ENCODE results near the gene ISCU.
"Not testable (repeated sequence)": the region's sequence is repeated elsewhere in the genome, so short reads cannot be mapped to it uniquely, and the experiment has no call there.

Gene ISCU

DNA sequence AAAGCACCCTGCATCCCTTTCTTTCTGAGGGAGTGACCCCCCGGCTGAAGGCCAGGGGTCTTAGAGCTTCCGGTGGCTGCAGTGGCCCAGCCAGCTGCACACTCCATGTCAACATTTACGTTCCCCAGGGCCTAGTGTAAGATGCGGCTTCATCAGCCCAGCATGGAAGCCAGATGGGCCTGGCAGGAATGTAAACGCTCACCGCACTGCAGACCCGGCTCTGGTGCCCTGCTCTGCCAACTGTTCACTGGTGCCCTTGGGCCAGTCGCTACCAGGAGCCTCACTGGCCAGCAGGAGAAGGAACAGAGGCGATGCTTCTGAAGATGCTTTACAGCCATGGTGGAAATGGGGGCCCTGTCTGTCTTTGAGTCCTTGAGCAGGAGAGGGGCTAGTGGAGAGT lies 44.1 kb downstream of the ISCU start:
- DNase-seq: no peak

DNA sequence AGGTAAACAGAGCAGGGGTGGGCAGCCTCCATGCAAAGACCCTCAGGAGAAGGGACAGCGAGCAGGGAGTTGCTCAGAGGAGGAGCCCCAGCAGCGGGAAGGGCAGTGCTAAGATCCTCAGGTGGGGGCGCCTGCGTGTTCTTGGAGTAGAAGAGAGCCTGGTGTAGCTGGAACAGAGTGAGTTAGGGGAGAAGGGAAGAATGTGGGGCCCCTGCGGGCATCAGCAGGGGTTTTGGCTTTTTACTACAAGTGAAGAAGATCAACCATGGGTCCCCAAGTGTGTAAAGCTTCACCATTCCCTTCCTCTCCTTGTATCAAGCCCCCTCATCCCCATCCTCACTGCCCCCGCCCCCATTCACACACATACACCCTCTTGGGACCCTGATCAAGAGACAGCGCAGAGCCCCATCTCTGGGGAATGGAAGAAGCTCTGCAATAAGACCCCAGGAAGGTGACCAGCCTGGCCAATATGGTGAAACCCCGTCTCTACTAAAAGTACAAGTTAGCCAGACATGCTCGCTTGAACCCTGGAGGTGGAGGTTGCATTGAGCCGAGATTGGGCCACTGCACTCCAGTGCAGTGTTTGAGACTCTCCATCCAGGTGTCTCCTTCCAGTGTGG lies 45.7 kb downstream of the ISCU start:
- no peak for DNase-seq

DNA sequence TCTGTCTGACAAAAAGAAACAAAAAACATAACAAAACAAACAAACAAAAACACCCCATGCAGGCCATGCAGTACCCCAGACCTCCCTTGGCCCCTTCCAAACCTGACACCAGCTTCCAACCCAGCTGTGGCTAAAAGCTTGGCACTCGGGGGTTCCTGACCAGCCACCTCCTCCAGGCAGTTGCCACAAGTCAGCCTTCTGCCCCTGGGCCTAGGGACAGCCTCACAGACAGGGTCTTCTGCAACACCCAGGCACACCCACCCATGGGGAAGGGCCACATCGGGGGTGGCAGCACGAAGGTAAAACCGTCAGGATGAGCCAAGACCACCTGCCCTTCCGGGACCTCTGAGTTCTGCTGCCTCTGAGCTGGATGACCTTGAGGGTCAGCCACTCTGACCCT lies 46.2 kb downstream of the ISCU start:
- no peak for DNase-seq

DNA sequence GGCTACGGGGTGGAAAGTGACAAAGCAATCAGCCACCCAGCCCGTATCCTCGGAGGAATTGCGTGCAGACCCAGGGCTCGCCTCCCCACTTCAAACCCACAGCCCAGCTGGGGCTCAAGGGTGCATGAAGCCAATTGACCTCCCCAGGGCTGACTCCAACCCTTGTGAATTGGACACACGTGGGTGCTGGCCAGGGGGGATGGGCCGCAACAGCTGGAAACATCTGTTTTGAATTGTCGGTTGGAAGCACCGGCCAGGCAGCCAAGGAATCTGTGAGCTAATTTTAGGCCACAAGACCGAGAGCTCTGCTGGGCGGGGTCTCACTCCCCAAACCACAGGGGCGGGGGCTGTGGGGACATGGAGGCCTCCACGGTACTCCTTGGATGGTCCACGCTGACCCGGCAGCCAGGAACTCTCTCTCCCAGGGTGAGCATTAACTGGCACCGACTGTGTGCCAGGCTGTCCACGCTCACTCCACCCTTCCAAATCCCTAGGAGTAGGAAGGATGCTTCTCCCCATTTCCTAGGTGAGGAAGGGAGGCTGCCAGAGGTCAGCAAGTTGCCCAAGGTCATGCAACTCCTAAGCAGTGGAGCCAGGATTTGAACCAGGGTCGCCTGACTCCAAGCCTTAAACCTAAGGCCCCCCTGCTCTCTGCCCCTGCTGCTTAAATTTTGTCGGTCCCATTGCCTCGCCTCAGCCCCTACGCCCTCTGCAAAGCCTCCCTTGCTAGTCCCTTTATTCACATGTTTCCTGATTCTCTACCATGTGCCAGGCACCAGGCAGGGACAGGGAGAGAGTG lies 47.3 kb downstream of the ISCU start:
- no peak for DNase-seq

DNA sequence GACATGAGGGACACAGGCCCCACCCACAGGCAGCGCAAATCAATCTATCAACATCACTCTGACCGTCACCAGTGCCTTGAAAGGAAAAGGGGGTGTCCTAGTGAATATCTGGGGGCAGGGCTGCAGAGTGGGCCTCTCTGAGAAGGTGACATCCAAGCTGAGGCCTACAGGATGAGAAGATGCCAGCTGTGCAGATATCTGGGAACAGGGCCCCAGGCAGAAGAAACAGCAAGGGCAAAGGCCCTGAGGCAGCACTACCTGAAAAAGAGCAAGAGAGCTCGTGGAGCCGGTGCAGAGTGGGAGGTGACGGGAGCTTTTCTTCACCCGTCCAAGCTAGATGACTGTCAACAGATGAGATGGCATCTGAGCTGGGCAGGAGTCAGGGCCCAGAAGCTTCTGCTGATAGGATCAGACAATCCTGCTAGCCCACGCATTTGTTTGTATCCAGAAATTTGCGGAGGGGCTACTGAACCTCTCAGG lies 48.0 kb downstream of the ISCU start:
- DNase-seq: no peak

DNA sequence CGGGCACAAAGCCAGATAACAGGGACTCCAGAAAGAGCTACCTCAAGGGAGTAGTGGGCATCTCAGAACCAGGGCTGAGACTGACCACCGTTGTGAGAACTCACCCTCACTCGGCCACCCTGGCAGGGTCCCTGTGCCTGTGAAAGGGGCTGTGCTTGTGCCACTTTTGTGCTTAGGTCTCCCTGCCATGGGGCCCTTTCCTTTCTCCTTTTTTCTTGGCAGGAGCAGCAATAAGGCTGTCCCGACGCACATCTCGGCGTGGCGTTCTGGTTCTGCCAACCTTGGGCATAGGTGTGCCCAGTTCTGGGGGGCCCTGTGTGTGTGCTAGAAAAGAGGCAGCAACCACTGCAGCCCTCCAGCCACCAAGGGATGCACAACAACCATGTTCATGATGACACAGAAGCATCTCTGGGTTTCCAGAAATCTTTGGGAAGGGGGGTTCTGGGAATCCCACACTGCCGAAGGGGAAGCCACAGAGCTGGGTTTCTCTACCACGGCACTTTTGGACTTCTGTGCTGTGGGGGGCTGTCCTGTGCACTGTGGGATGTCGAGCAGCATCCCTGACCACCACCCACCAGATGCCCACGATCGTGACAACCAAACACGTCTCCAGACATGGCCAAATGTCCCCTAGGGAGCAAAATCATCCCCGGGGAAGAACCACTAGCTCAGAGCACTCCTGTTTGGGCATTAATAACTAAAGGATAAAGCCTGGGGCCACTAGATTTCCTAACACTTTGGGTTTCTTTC lies 48.6 kb downstream of the ISCU start:
- DNase-seq: no peak

DNA sequence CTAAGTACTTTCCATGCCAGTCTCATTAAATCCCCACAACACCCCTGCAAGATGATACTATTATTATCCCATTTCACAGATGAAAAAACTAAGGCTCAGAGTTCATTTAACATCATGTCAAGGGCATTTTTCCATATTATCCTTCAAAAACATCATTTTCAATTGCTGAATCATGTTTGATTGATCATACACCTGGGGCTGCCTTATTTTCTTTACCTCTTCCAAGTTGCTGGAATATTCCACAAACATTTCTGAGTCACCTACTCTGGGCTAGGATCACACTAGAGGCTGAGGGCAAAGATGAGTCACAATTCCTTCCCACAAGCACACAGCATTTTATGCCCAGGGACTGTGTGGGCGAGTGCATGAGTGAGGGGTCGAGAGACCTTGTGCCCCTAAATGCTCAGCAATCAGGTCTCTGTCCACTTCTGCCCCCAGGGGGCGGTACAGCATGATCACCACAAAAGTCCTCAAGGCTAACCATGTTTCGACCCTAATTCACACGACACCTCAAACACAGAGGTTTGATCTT lies 49.6 kb downstream of the ISCU start:
- DNase-seq: peak; percentile 46 to 54

DNA sequence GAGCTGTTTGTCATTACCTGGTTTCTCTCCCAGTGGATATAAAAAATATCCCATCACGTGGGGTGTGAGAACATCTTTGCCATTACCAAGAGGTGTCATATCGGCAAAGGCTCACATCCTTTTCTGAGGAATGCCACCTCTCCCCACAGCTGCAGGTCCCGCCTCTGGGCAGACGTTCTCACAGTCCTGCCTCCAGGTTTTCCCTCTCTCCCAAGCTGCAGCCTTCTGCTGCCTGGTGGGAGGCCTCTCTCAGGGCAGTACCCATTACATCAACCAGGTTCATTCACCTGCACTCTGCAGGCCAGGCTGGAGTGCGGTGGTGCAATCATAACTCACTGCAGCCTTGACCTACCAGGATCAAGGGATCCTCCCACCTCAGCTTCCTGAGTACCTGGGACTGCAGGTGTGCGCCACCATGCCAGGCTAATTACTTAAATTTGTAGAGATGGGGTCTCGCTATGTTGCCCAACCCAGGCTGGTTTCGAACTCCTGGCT lies 50.4 kb downstream of the ISCU start:
- DNase-seq: no peak

DNA sequence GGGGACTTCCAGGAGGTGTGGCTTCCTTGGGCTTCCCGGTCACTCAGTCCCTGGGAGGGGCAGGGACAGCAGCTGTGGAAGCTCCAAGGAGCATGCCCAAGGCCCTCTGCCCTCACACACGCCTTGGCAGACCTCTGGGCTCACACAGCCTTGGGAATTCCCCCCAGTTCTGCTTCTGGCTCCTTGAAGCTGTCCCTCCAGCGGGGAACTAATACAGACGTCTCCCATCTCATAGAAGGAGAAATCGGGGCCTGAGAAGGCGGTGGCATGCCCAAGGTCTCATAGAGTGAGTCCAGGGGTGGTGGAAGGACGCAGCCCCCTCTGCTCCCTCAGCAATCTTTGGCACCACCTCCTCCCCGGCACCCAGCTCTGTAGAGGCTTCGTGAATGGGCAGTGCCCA lies 51.2 kb downstream of the ISCU start:
- DNase-seq: no peak

DNA sequence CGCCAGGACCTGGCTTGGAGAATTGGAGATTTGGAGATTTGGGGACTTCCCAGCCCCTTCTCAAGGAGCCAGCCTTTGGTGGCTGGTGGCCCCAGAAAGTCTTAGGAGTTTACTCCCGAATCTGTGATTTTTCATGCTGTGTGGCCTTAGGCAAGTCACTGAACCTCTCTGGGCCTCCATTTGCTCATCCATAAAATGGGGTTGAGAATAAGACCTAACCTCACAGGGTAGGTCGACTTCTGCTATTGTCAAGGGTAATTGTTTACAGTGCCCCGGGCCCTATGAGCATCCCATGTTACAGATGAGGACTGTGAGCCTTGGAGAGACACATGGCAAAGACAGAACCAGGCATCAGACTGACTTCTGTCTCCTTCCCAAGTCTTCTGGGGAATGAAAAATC lies 51.6 kb downstream of the ISCU start:
- no peak for DNase-seq

DNA sequence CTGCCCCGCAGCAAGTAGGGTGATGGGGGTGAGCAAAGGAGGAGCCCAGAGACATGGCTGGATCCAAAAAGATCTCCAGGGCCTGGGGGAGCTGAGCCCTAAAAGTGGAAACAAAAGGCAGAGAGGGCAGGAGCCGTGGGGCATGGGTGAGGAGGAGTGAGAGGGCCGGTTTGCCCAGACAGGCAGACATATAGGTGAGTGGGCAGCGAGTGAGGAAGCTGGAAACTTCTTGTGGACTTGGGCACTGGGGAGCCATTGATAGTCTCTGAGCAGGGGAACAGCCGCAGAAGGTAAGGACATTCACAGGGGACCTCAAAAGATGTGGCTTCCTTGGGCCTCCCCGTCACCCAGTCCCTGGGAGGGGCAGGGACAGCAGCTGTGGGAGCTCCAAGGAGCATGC lies 52.2 kb downstream of the ISCU start:
- no peak for DNase-seq

DNA sequence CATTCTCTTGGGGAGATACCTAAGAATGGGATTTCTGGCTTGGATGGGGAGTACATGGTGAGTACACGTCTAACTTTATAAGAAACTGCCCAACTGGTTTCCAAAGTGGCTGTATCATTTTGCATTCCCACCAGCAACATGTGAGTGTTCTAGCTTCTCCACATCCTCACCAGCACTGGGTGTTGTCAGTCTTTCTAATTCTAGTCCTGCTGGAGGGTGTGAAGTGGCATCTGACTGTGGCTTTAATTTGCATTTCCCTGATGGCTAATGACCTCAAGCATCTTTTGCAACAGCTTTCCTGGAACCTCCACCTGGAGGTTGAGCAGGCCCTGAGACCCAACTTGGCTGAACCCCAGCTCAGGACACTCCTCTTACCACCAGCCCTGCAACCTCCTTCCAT lies 53.5 kb downstream of the ISCU start:
- DNase-seq: no peak

DNA sequence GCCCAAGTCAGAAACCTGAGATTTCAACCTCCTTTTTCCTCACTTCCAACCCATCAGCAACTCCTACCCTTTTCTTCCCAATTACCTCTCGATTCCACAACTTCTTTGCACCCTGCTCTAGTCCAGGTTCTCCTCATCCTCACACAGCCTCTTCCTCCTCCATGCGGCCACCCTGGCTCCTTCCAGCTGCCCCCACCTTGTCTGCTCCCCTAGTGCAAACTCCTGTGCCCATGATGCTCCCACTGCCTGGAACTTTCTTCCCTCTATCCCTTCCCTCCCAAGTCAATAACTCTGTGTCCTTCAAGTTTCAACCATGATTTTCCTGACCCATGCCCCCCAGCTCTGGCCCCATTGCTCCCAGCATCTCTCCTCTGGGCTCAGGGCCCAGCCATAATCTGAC lies 54.0 kb downstream of the ISCU start:
- no peak for DNase-seq

DNA sequence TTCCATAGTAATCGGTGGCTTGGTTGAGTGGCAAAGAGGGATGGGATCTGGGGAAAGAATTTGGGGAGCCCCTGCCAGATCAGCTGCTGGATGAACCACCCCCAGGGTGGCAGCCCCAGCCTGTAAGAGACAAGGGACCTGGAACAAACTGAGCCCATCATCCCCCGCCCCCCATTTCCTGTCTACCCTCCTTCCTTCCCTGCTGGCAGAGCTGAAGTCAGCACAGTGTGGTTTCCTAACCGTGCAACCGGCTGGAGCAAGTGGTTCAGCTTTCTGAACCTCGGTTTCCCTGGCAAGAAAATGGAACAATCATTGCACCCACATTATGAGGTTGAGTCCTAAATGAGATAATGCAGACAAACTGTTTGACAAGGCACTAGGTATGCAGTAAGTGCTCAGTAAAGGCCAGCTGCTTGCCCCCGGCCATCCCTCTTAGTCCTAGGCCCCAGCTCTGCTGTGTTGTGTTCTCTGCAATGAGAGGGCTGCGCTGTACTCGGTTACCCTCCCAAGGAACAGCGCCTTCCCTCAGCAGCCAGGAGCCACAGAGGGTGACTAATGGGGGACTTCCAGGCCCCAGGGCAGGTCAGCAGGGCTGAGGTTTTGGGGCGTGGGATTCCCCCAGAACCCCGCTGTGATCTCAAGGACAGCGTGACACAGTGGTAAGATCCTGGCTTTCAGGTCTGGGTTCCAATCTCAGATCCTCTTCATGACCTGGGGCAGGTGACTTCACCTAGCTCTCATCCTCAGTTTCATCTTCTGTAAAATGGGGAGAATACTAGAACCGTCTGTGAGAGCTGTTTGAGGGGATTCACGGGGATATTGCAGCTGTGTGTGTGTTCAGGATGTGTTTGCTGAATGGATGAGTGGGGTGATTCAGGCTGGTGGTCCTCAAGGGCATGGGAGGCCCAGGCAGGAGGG lies 54.8 kb downstream of the ISCU start:
- peak; percentile 60 to 74 for DNase-seq

DNA sequence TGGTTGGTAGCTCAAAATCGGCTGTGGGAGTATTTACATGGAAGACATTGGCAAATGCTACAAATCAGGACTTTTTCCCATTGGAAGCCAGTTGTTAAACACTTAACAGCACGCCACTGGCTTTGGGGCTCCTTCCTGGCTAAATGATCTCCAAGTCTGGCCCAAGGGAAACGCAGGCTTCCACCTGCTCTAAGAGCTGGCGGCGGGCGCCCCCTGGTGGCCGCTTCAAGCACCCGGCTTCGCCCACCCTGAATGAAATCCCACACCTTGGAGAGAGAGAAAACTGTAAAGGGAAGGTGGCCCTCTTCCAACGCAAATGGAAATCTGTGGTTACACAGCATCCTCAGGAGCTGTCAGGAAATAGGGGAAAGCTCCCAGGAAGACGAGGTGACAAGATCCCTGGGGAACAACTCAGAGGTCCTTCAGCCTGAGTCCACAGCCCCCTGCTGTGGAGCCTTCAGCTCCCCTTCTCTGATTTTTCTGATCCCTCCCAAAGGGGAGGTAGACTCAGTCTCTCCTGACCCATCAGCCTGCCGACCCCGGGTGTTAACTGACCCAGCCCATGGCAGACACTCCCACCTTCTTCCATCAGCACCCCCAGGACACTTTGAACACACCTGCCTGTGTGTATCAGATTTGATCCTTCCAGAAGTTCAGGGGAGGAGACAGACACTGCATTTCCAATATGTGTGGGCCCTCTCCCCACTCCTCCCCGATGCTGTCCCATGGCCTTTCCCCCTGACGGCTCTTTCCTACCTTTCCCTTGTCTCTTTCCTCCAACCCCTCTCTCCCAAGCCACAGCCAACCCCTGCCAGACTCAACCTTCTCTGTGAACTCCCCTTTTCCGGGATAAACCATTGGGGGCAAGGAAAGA lies 55.9 kb downstream of the ISCU start:
- peak; percentile 74 to 78 for DNase-seq

DNA sequence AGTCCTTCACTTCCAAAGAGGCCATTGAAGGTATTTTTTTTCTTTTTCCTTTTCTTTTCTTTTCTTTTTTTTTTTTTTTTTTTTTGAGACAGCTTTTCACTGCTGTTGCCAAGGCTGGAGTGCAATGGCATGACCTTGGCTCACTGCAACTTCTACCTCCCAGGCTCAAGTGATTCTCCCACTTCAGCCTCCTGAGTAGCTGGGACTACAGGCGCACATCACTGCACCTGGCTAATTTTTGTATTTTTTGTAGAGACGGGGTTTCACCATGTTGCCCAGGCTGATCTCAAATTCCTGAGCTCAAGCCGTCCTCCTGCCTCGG lies 56.5 kb downstream of the ISCU start:
- not testable (repeated sequence) for DNase-seq
